ENCODE data around the gene ANGPTL4. TPM values are rescaled to one million over a fixed set of nuclear protein-coding genes. Genes with fewer than 3 reads are reported as not detected.

ANGPTL4 gene
- total and polyA plus RNA-seq, 9 of the 15 experiments (the other 6 are each of a cell fraction or from before 2014, with no cell fraction given), result 0.05 to 0.77 (median 0.22) TPM; not detected in 4

DNA sequence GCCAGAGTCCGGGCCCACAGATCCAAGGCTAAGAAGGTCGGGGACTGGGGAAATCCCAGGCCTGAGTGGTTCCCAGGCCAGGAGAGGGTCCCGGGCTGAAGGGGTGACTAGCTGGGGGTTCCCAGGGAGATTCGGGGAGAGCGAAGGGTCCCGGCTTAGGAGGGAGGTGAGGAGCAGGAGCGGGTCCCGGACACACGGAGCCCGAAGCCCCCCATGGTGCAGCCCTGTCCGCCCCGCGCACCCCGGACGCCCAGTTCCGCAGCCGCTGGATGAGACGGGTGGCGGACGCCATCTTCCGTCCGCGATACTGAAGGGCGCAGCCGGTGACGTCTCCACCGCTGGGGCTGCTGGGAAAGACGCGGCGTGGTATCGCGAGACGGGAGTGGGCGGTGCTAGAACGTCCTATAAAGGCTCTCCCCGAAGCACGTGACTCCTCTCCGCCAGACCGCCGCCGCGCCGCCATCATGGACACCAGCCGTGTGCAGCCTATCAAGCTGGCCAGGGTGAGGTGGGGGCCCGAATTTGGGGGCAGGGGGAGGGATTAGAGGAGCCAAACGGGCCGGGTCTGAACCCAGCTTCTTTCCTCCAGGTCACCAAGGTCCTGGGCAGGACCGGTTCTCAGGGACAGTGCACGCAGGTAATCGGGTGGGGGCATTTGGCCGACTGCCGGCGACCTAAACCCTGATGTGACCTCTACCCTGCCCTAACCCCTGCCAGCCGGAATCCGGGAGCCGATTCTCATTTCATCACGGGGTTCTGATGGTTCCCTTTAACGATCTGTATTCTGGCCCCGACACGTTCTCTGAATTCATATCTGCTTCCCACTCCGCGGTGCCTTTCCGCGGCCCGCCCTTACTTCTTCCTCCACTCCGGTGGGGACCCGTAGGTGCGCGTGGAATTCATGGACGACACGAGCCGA, 42.6 kb upstream of the ANGPTL4 start, which contains the start of the genes NDUFA7 and RPS28 (continued):
- peak in 1 of 2 experiments; percentile 86; a peak in 1 of 4 replicates for TF ChIP-seq NONO (IDR thresholded peaks at IDR 0.05; ENCODE audit: low read depth in 2 of 2, low read length in 1 of 2)
- no peak for TF ChIP-seq ZNF146 (CRISPR knock-in tag; IDR thresholded peaks at IDR 0.05; ENCODE audit: unreplicated experiment)
- TF ChIP-seq, protein P1, sequence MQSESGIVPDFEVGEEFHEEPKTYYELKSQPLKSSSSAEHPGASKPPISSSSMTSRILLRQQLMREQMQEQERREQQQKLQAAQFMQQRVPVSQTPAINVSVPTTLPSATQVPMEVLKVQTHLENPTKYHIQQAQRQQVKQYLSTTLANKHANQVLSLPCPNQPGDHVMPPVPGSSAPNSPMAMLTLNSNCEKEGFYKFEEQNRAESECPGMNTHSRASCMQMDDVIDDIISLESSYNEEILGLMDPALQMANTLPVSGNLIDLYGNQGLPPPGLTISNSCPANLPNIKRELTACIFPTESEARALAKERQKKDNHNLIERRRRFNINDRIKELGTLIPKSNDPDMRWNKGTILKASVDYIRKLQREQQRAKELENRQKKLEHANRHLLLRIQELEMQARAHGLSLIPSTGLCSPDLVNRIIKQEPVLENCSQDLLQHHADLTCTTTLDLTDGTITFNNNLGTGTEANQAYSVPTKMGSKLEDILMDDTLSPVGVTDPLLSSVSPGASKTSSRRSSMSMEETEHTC (IDR thresholded peaks at IDR 0.05), result peak; percentile 86; the same call in 1 of the 2 replicates
- TF ChIP-seq CBX5 (IDR thresholded peaks at IDR 0.05; ENCODE audit: borderline replicate concordance, low read depth), result 0 out of 2 replicates have a peak, but pooled peaks have one; percentile 7
- no peak for TF ChIP-seq ZNF239 (CRISPR knock-in tag; IDR thresholded peaks at IDR 0.05)
- no peak for TF ChIP-seq THRB (CRISPR knock-in tag; conservative IDR thresholded peaks at IDR 0.05)
- peak; percentile 92; the same call in 1 of the 2 replicates for TF ChIP-seq ZC3H4 (CRISPR knock-in tag; IDR thresholded peaks at IDR 0.05; ENCODE audit: borderline replicate concordance)
- no peak for TF ChIP-seq EWSR1 (IDR thresholded peaks at IDR 0.05; ENCODE audit: borderline replicate concordance, low read depth, partially characterized antibody)
- no peak for TF ChIP-seq KAT2B (IDR thresholded peaks at IDR 0.05; ENCODE audit: low read depth, low read length)
- TF ChIP-seq, protein P2, sequence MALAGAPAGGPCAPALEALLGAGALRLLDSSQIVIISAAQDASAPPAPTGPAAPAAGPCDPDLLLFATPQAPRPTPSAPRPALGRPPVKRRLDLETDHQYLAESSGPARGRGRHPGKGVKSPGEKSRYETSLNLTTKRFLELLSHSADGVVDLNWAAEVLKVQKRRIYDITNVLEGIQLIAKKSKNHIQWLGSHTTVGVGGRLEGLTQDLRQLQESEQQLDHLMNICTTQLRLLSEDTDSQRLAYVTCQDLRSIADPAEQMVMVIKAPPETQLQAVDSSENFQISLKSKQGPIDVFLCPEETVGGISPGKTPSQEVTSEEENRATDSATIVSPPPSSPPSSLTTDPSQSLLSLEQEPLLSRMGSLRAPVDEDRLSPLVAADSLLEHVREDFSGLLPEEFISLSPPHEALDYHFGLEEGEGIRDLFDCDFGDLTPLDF (CRISPR knock-in tag; IDR thresholded peaks at IDR 0.05), result no peak; the same call in 1 of the 2 replicates
- peak; percentile 85 to 97 (median 96) for TF ChIP-seq YY1 (IDR thresholded peaks at IDR 0.05; ENCODE audit: borderline replicate concordance in 1 of 3, control insufficient read depth in 1 of 3, extremely low read depth in 1 of 3, insufficient read depth in 3 of 3, insufficient read length in 1 of 3, insufficient replicate concordance in 2 of 3, low read depth in 1 of 3, low read length in 2 of 3)
- TF ChIP-seq ZNF717 (CRISPR knock-in tag; IDR thresholded peaks at IDR 0.05), result no peak
- no peak for TF ChIP-seq ZBTB8A (IDR thresholded peaks at IDR 0.05; ENCODE audit: partially characterized antibody)
- TF ChIP-seq MEIS2 (IDR thresholded peaks at IDR 0.05; ENCODE audit: partially characterized antibody), result no peak
- peak; percentile 91 to 95 for TF ChIP-seq MNT (conservative IDR thresholded peaks at IDR 0.05)
- TF ChIP-seq ZFP30 (CRISPR knock-in tag; IDR thresholded peaks at IDR 0.05; ENCODE audit: borderline replicate concordance), result no peak
- no peak for TF ChIP-seq HDAC2 (IDR thresholded peaks at IDR 0.05)
- TF ChIP-seq PRMT5 (CRISPR knock-in tag; IDR thresholded peaks at IDR 0.05), result 0 out of 2 replicates have a peak, but pooled peaks have one; percentile 28
